GM10847 (cell line): ENCODE measurements around the gene SERPINA9.

Source experiments
- POLR2A ChIP-seq: IDR thresholded peaks from 2 replicates; pipeline ENCODE4 v1.6.1; 2011; ENCODE audit not compliant: insufficient read length; ENCODE audit errors: extremely low read depth

Gene SERPINA9

GRCh38 chr14:94473666-94474410 lies 2.2 kb downstream of the SERPINA9 start:
- no peak for TF ChIP-seq POLR2A

DNA sequence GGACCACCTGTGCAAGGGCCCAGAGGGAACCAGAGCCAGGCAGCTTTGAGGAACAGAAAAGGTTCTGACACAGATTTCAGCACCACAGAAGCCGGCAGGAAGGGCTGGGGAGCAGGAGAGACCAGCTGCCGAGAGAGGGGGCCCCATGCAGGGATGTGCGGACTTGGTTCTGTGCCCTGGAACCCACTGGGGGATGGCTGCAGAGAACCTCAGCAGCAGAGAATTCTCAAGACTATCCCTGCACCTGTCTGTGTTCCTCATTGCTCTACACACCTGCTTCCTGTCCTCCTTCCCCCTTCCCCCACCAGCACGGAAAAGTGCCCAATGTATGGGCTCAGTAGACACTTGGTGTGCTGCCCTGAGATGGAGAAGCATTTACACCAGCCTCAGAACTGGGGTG lies 3.2 kb downstream of the SERPINA9 start:
- no peak for TF ChIP-seq POLR2A

DNA sequence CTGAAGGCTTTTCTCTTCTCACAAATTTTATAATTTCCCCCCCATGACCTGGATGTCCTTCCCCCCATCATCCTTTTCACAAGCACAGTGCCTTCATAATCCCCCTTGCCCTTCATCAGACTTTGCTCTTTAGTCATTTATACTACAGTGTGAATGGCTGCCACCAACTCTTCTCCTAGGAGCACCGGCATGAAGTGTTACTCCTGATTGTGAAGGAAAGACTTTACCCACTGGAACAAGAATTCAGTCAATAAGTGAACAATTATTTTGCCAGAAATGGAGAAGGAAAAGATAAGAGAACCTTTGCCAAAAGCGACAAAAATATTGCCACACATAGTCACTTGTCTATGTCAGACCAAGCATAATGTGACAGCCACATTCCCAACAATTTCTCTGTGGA lies 5.0 kb downstream of the SERPINA9 start:
- no peak for TF ChIP-seq POLR2A

- TF ChIP-seq POLR2A = no peak
Observed at GRCh38 chr14:94470311-94470710, 5.7 kb downstream of the SERPINA9 start.

DNA sequence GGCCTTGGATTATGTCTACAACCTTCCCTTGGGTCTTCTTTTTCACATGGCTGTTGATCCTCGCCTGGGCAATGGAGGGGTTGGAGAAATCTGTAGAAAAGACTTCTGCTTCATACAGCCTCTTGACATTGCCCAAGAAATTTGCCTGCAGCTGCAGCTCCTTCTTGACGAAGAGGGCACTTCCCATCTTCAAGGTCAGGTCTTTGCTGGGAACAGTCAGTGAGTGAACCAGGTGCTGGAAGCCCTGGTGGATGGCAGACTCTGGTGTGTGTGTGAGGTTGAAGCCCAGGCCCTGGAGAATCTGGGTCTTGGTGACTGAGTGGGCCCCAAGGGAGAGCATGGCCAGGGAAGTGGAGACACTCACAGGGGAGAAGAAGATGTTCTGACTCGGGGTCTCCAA lies 6.7 kb downstream of the SERPINA9 start:
- no peak for TF ChIP-seq POLR2A

- no peak for TF ChIP-seq POLR2A
Observed at GRCh38 chr14:94467728-94468520, 8.1 kb downstream of the SERPINA9 start.

DNA sequence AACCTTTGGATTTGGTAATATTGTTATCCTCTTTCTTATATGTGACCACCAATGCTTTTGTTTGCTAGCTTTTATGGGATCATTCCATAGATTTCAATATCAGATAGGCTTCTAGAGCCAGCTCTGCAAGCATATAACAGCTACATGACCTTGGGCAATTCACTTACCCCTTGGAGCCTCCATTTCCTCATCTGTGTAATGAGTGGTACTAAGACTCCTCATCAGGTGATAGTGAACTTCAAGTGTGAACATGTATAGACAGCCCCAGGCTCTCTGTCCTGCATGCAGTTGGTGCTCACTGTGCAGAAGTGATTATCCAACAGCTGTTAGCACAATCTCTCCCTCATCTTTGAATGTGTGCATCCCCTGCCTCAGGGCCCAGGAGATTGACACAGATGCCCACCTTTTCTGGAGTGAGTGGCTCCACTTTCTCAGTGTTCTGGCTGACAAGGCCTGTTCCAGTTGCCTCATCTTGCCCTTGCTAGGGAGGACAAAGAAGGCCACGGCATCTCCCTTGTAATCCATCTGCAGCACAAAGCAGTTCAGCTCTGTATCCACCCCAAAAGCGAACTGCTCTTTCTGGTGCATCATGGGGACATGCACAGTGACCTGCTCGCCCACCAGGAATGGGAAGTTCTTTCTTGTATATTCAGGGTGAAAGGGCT lies 9.2 kb downstream of the SERPINA9 start:
- no peak for TF ChIP-seq POLR2A

DNA sequence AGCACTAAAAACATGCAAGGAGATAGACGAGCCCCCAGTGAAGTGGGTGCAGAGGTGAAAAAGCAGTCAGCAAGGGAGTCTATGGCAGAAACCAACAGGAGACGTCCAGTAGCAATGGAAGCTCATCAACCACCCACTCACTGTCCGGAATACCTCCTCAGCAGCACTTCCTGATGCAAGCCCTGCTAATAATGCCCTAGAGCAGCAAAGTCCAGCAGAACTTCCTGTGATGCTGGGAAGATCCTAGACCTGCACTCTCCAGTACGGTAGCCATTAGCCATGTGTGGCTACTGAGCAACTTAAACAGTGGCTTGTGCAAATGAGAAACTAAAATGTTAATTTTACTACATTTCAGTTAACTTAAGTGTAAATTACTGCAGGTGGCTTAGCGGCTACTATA lies 11.0 kb downstream of the SERPINA9 start:
- no peak for TF ChIP-seq POLR2A

DNA sequence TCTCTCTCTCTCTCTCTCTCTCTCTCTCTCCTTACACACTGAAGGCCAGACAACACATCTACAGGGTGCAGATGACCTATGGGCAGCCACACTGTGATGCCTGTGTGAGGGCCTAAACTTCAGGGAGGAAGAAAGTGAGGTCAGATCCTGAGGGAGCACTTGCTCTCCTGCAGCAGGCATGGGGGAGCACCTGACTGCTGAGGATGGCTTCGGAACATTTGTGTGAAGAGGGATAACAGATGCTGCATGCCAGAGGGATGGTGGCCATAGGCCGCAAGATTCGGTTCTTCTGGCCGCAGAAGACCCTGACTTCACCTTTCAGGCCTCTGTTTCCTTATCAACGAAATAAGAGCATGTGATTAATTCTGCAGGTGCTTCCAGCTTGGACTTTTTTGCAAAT lies 11.7 kb downstream of the SERPINA9 start:
- TF ChIP-seq POLR2A = no peak

DNA sequence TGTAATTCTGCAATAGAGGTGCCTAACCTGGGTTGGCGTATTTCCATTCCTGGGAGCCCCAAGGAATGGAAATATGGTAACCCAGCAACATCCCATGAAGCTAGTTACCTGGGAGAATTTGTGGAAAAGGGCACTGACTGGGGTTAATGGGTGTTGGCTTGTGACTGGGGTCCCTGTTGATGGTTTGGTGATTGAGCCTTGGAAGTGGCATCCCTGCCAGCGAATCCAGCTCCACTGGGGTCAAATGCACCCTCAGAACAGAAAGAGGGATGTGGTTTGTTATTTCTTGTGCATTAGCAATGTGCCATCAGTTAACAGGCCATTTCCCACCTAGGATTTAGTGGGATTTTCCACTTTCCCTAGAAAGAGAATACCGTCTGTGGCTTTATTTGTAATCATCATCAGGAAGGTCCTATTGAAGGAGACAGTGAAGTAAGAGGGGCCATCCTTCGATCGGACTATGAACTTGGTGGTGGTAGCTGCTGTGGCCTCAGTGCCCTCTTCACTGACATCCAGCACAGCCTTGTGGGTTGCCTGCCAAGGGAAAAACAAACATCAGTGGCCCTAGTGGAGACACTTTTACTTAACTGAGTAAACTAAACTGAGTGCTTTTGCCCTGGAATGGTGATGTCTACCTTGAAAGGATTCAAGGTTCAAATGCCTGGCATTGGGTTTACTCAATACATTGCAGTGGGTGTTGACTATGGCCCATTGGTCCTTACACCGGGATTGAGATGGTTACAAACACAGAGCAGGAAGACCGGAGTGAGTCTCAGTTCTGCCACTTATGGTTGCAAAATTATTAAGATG lies 13.0 kb downstream of the SERPINA9 start:
- TF ChIP-seq POLR2A = no peak

DNA sequence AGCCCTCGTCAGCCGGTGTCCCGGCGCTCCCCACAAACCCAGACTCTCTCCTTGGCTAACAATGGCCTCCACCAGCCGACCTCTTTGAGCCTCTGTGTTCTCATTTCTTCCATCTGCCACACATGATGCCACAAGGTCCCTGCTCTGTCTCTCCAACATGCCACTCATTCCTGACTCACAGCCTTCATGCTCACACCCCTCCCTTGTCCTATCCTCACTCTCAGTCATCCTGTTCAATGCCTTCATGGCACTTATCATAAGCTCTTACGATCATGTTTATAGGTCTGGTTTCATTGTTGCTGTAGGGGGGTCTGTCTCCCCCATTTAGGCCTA lies 13.8 kb downstream of the SERPINA9 start:
- no peak for TF ChIP-seq POLR2A

GRCh38 chr14:94461526-94462218 lies 14.3 kb downstream of the SERPINA9 start:
- no peak for TF ChIP-seq POLR2A

DNA sequence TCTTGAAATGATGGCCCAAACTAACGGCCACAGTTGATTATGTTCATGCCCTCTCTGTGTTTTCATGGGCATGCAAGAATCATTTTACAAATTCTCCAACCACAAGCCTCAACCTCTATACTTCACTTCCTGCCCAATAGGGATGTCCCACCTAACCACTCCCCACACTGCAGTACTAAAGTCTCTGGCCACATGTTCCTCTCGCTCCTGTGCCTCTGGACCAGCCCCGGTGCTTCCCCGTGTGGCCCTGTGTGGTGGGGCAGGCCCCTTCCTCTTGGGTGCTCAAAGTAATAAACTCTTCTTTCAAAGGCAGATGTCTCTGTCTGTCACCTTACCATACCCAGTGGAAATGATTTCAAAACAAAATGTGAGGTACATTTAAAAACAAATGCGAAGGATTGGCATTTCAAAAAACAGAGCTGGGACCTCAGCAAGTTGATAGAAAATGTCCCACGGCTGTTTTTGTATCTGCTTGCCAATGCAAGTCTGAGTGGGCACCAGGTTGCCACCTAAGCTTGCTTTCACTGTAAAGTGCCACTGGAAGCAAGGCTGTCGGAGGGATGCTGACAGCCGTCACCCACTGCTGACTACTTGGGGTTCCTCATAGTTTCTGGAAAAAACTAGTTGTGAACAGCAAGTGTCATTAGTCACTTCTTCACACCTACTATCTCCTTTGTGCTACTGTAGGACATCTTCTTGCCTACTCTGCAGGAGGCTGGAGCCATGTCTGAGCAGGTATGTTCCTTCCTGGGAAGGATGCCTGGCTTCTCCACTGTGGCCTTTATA lies 15.2 kb downstream of the SERPINA9 start:
- no peak for TF ChIP-seq POLR2A
